Activated CD4-positive, alpha-beta T cell treated with anti-CD3 and anti-CD28 coated beads, Interleukin-10, Interleukin-2, amounts not matched to agents 100 ng/mL and 50 ng/mL, durations not matched to agents 16 hours and 8 hours (primary cell): ENCODE measurements around the gene HOXD9.

Experiments
- DNase-seq: peaks from one replicate; pipeline ENCODE4 v3.0.0-alpha.2; 2020

Gene HOXD9

DNA sequence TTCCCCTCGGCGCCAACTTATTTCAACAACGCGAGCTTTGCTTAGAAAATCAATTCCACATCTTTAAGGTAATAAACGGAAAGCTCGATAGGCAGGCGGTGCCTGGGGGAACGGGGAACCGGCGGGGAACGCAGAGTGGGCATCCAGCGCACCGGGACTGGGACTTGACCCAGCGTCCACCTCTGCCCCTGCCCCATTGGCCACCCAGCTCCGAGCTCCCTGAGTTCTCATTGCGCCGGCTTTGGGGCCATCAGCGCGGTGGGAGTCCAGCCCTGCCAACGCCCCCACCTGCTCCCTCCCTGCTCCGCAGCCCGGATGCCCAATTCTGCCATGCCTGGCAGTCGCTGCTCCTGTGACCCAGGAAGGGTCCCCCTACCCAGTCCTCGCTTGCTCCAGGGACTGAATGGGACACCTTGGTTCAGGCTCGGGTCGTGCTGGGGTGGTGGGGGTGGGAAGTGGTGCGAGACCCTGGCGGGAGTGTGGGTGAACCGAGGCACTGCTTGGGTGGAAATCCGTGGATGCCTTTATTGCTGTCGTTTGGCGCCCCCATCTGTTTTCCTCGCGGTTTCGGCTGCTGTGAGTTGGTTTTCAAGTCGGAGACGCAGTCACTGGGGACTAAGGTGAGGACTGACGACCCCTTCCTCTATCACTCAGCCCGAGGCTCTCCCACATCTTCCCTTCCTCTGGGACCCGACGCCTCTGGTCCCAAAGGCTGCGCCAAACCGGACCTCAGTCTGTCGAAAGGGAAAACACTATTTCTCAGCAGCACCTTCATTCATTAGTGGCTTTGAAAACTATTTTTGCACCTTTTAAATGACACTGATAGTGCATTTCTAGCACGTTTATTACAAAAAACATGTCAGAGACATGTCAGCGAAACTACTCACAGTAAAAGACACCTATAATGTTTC is 36.4 kb upstream of the HOXD9 start:
- DNase-seq, result no peak

DNA sequence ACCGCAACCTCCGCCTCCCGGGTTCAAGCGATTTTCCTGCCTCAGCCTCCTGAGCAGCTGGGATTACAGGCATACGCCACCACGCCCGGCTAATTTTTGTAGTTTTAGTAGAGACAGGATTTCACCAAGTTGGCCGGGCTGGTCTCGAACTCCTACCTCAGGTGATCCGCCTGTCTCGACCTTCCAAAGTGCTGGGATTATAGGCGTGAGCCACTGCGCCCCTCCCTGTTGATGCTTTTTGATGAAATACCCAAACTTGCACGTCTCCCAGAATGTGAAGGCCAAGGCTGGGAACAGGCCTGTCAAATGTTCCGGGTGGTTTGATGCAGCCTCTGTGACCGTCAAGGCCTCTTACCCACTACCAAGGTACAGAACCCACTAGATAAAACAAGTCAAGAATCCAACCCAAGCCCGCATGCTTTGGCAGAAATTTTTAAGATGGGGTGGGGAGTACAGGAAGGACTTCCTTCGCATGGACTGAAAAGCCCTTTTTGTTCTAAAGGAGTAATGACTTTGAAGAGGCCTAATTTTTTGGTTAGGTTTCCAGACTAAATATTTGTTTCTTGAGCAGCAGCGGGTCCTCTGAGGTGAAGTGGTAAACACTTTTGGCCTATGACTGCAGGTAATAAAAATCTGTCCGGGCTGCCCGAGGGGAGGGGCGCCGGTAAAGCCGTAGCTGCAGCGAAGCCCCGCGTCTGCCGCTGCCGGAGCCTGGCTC is 35.0 kb upstream of the HOXD9 start:
- no peak for DNase-seq

DNA sequence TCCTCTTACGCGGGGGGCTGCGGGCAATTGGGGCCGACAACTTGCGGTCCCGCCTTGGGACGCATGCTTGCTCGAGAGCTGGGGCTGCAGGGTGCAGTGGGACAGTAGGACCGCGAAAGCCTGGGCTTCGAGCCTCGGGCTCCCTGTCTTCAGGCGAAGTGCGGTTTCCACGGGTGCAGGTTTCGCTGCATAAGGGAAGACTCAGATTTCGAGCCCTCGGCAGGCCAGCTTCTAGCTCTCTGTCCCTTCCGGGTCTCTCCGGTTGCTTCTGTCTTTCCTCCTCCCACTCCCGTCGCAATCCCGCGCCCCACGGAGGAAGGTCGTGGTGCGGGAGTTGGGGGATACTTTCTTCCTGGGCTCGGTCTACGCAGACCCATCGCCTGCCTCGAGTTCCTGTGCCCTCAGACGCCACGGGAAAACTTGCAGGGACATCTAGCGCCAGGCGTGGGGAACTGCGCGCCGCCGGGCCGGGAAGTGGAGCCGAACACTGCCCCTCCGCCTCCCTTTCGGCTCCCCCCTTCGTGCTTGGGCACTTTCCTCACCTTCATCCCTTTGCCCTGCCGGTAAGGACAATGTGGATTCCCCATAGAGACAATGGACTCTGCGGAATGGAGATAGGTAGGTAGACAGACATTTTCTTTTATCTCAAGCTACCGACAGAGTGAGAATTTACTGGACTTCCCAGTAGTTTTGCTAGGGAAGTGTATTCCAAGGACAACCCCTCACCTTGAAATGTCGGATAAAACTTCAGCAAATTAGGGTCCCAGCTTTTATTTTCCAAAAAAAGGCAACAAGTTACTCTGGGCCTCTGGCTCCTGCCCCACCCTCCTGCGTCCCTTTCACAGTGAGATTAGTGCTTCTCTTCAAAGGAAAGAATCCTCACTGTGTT is 34.2 kb upstream of the HOXD9 start:
- DNase-seq, result peak; percentile 32

DNA sequence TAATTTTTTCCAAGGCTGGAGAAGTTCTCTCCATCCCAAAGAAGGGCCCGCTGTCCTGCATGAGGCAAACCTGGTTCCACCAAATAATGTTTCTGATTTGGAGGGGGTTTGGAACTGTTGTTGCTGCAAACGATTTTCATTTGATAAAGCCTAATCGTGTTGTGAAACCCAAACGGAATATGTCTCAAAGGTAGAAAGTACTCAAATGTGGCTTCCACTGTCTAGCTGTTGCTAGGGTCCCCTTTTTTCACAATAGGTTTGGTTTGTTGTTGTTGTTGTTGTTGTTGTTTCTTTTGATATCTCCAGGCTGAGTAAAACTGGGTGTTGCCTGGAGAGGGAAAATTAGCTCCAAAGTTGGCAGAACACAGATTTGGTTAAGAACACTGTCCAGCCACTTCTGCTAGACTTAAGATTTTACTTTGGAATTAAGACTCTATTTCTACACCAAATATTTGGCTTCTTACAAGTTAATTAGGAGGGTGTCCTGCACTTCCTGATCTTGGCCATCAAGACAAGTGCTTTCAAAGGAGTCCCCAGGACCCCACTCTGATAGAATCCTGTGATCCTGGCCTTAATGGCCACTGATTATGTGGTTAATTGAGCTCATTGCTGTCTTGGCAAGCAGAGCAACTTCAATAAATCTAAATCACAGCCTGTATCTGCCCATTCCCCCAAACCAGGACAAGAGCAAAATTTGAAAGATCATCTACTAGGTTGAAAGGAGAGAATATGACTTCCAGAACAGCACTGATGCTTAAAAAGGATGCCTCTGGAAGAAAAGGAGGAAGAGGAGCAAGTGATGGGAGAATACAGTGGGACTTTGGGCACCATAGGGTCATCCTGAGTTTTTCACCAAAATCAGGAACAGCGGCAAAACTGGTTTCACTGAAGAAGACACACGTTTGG is 33.3 kb upstream of the HOXD9 start:
- DNase-seq, result no peak

- DNase-seq, result no peak
Measured at GRCh38 chr2:176089843-176090395, 32.6 kb upstream of the HOXD9 start.

DNA sequence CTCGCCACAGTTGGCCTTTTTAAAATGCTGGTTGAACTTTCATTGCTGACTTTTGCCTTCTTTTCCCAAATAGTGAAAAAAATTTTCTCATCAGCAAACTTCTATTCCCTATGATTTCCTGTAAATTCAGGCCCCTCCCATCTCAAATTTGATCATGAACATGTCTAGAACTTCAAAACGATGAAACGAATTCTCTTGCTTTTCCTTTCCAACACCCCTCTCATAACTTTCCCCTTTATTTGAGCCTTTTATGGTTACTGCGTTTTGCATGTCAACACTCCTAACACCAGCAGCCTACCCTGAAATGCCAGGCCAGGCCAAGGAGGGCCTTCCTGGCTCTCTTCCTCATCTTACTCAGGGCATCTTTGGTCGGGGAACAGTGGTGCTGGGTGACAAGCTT is 31.7 kb upstream of the HOXD9 start:
- DNase-seq, result no peak

DNA sequence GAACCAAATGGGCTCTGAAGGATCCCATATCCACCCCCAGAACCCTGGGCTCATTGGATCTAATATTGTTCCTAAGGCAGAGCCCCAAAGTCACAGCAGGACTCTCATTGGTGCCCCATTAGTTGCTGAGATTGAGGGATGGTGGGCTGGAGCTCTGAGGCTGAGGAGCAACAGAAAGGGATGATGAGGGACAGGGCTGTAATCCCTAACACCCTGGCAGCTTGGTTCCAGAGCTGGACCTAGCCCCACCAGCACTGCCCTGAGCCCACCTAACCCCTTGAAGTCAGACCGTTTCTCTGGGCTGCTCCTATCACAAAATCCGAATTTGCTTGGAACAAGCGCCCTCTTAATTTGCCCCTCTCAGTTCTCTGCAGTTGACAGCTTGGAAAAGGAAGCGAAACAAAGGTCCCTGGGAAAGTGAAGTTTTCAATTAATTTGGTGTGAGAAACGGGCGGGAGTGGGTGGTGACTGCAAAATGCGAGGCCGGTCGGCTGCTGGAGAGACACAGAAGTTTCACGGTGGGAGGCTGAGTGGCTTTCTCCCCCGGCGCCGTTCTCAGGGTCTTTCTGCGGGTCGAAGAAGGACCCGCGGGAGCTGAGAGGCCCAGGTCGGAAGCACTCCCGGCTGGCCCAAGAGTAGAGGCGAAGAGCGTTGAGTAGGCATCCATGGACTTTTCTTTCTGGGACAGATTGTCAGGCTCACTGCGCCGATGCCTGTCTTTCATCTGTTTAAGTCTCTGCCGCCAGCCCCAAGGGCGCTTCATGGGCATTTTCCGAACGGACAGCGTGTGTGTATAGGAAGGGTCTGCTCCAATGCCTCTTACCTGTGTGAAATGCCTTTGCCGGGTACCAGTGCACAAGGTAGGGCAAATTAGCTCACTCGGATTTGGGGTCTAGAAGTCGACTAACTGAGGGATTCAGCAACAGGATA is 30.9 kb upstream of the HOXD9 start:
- no peak for DNase-seq

DNA sequence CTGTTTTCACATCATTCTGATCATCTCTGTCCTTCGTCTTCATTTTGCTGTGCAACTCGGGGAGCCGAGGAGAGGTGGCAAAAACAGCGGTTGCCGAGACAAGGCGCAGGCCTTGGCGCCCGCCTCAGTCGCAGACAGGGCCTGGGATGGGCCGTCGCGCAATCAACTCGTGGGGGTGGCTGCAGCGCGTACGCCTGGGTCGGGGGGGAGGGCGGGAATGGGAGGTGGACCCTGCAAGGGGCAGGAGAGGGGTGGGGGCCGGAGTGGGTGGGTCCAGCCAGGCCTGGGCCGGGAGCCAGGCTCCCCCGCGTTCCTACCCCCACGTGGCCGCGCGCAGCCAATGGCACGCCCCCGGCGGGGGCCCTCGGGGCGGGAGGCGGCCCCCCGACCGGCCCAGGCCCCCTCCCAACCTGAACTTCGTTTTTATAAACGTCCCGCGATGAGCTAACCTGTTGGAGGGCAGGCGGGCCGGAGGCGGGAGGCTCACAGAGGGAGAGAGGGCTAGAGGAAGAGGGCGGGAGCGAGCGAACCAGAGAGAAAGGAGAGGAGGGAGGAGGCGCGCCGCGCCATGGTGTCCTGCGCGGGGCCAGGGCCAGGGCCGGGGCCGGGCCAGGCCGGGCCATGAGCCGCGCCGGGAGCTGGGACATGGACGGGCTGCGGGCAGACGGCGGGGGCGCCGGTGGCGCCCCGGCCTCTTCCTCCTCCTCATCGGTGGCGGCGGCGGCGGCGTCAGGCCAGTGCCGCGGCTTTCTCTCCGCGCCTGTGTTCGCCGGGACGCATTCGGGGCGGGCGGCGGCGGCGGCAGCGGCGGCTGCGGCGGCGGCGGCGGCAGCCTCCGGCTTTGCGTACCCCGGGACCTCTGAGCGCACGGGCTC is 30.0 kb upstream of the HOXD9 start, which contains the start of gene HOXD13:
TSS of gene HOXD13 (plus strand) at position 452 of the 875 bp plus-strand sequence. CDS start at position 622, 170 bp downstream.
- no peak for DNase-seq

DNA sequence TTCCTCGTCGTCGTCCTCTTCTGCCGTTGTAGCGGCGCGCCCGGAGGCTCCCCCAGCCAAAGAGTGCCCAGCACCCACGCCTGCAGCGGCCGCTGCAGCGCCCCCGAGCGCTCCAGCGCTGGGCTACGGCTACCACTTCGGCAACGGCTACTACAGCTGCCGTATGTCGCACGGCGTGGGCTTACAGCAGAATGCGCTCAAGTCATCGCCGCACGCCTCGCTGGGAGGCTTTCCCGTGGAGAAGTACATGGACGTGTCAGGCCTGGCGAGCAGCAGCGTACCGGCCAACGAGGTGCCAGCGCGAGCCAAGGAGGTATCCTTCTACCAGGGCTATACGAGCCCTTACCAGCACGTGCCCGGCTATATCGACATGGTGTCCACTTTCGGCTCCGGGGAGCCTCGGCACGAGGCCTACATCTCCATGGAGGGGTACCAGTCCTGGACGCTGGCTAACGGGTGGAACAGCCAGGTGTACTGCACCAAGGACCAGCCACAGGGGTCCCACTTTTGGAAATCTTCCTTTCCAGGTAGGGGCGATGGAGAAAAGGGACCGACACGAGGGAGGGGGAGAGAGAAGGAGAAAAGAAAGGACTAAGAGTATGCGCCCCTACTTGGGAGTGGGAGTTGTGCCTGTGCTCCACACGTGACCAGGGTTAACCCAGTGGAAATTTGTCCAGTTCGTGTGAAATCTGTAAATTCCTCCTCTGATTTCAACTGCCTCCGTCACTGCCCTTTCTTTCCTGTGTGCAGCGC is 29.2 kb upstream of the HOXD9 start:
- no peak for DNase-seq

GRCh38 chr2:176093898-176094249 is 28.6 kb upstream of the HOXD9 start:
- no peak for DNase-seq

GRCh38 chr2:176094349-176094748 is 28.2 kb upstream of the HOXD9 start:
- no peak for DNase-seq

- DNase-seq, result no peak
Measured at GRCh38 chr2:176095421-176095820, 27.1 kb upstream of the HOXD9 start.

- DNase-seq, result no peak
Measured at GRCh38 chr2:176096243-176096985, 26.1 kb upstream of the HOXD9 start.

GRCh38 chr2:176096986-176097819 is 25.3 kb upstream of the HOXD9 start:
- peak; percentile 62 for DNase-seq

DNA sequence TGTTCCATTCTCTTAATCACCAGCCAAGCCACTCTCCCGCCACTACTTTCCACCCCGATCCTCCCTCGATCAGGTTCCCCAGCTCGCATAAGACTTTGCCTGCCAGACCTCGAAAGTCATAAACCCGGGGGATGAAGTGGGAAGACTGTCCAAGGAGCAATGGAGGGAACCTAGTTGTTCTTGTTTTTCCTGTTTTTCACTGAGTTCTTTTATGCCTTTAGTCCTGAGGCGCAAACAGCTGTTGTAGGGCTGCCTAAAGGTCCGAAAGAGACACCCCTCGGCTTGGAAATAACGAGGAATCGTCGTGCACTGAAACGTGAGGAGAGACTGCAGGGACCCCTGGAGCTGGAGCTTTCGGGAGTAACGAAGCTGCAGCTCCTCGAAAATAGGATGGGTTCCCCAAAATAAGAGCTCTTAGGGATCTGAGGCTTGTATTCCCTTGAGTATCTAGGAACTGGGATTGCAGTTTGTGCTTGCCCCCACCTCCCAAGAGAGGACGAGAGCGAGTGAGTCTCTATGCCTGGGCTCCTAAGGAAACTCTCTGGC is 24.6 kb upstream of the HOXD9 start:
- no peak for DNase-seq

- DNase-seq, result no peak
Measured at GRCh38 chr2:176098366-176099158, 24.0 kb upstream of the HOXD9 start.
